ENCODE data around the gene TMEM178B.

DNA sequence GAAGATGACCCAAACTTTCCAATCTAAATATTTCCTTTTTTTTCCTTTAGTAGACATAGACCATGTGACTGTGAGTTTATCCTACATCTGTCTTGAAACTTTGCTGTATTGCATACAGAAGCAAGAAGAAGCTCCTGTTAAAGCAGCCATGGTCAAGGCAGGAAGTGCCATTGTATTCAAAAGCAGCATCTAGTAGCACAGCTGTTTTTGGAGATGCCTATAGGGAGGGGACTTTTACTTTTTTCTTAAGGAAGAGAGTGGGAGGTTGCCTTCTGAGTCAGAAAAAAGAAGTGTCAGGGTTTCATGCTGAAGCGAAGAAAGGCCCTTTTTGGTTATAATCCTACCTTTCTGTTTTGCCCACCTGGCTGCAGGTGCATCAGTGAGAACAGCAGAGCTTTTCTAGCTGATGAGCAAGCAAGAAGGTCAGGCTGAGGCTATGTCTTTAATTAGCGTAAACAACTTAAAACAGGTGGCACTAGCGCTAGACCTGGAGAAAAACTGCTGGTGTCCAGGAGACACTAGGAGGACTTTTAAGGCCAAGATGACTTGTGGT lies 243.2 kb downstream of the TMEM178B start:
- TF ChIP-seq EZH2 (IDR thresholded peaks at IDR 0.05; ENCODE audit: borderline replicate concordance, insufficient read depth, low read depth, low read length, poor library complexity, severe bottlenecking): no peak
- TF ChIP-seq, protein P1, sequence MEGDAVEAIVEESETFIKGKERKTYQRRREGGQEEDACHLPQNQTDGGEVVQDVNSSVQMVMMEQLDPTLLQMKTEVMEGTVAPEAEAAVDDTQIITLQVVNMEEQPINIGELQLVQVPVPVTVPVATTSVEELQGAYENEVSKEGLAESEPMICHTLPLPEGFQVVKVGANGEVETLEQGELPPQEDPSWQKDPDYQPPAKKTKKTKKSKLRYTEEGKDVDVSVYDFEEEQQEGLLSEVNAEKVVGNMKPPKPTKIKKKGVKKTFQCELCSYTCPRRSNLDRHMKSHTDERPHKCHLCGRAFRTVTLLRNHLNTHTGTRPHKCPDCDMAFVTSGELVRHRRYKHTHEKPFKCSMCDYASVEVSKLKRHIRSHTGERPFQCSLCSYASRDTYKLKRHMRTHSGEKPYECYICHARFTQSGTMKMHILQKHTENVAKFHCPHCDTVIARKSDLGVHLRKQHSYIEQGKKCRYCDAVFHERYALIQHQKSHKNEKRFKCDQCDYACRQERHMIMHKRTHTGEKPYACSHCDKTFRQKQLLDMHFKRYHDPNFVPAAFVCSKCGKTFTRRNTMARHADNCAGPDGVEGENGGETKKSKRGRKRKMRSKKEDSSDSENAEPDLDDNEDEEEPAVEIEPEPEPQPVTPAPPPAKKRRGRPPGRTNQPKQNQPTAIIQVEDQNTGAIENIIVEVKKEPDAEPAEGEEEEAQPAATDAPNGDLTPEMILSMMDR (IDR thresholded peaks at IDR 0.05): no peak

Data from B cell (primary cell).